Esophagus (tissue), 2 donors: ENCODE data around the gene TNFSF4. TPM values are rescaled to one million over a fixed set of nuclear protein-coding genes. Genes with fewer than 3 reads are reported as not detected.

ENCODE experiments used
- polyA plus RNA-seq, 2 donors: library from polyadenylated mRNA; stranded (reverse); fragments of 200-250 nt; gene quantifications; one replicate each; pipeline ENCODE4 v1.2.3, GENCODE V29; 2013
- donor health status: healthy with polysubstance abuse.
- donor health status: Bipolar disorder and iron deficiency.

Gene TNFSF4
- polyA plus RNA-seq, 2 donors: 0.08 to 0.16 TPM

Other genes starting within 250 kb of the TNFSF4 start
- gene TNFSF18, start 156.4 kb downstream of the TNFSF4 start, polyA plus RNA-seq: 1 to 10 TPM in 1 of 2 donors, under 1 TPM in 1; 0.06 to 1.7 TPM